Measurements from ENCODE around the gene C1orf210. TPM values are rescaled to one million over a fixed set of nuclear protein-coding genes. Genes with fewer than 3 reads are reported as not detected.

Gene C1orf210
- total RNA-seq, 1 donor from 2014 or later: not detected

GRCh38 chr1:43265431-43265830, 19.9 kb downstream of the C1orf210 start:
- no peak for DNase-seq (ENCODE audit: low read depth, low spot score)
- Mint-ChIP-seq H3K4me3 (no peak overlapping the region), H3K27ac (ENCODE audit: unreplicated experiment) (no peak overlapping the region), H3K4me1 (no peaks in the 10 kb centered on the region), H3K27me3 (ENCODE audit: low read depth) (peaks cover 8% of the 10 kb centered on the region), H3K9me3 (peaks cover 23% of the 10 kb centered on the region), H3K36me3 (ENCODE audit: low read depth) (peaks cover 15% of the 10 kb centered on the region)
- no peak for TF ChIP-seq CTCF (conservative IDR thresholded peaks at IDR 0.05)

GRCh38 chr1:43258370-43258769, 27.0 kb downstream of the C1orf210 start:
- Mint-ChIP-seq H3K4me3 (no peak overlapping the region), H3K36me3 (ENCODE audit: low read depth) (peaks cover 16% of the 10 kb centered on the region), H3K27ac (ENCODE audit: unreplicated experiment) (no peak overlapping the region), H3K9me3 (peaks cover 24% of the 10 kb centered on the region), H3K27me3 (ENCODE audit: low read depth) (peaks cover 10% of the 10 kb centered on the region), H3K4me1 (no peaks in the 10 kb centered on the region)
- DNase-seq (ENCODE audit: low read depth, low spot score): no peak
- no peak for TF ChIP-seq CTCF (conservative IDR thresholded peaks at IDR 0.05)

- Mint-ChIP-seq H3K4me3 (no peak overlapping the region), H3K27ac (ENCODE audit: unreplicated experiment) (no peak overlapping the region), H3K4me1 (no peaks in the 10 kb centered on the region), H3K27me3 (ENCODE audit: low read depth) (peaks cover 16% of the 10 kb centered on the region), H3K9me3 (peaks cover 21% of the 10 kb centered on the region), H3K36me3 (ENCODE audit: low read depth) (peaks cover 11% of the 10 kb centered on the region)
- no peak for DNase-seq (ENCODE audit: low read depth, low spot score)
- no peak for TF ChIP-seq CTCF (conservative IDR thresholded peaks at IDR 0.05)
These were observed 28.5 kb downstream of the C1orf210 start for GRCh38 chr1:43256675-43257570.

- no peak overlapping the region for H3K4me3 Mint-ChIP-seq
These were observed 29.8 kb downstream of the C1orf210 start for GRCh38 chr1:43255438-43256210.

More at GRCh38 chr1:43255438-43256210, 29.8 kb downstream of the C1orf210 start:
- H3K4me1 Mint-ChIP-seq: no peaks in the 10 kb centered on the region
- peak overlapping the region; percentile 13 for H3K27ac Mint-ChIP-seq (ENCODE audit: unreplicated experiment)
- TF ChIP-seq CTCF (conservative IDR thresholded peaks at IDR 0.05): no peak
- peaks cover 6% of the 10 kb centered on the region for H3K36me3 Mint-ChIP-seq (ENCODE audit: low read depth)
- H3K9me3 Mint-ChIP-seq: peaks cover 19% of the 10 kb centered on the region
- DNase-seq (ENCODE audit: low read depth, low spot score): no peak
- H3K27me3 Mint-ChIP-seq (ENCODE audit: low read depth): peaks cover 16% of the 10 kb centered on the region

Data from neural crest cell (in vitro differentiated cells).